H9 (cell line): Measurements from ENCODE around the gene RALGPS2. TPM values are rescaled to one million over a fixed set of nuclear protein-coding genes. Genes with fewer than 3 reads are reported as not detected.

Experiments
- DNase-seq: peaks from one replicate; pipeline ENCODE4 v3.0.0-alpha.2; 2017
- H2AFZ ChIP-seq: one replicate; pipeline ENCODE4 v1.6.1; 2013; ENCODE audit warnings: mild to moderate bottlenecking, low read length, control low read depth, moderate library complexity
- H2AK5ac ChIP-seq: 2 replicates; pipeline ENCODE4 v1.6.1; 2013; ENCODE audit warnings: low read length, control low read depth, mixed read lengths; ENCODE audit not compliant: insufficient read length
- H2BK120ac ChIP-seq: one replicate; pipeline ENCODE4 v1.6.1; 2013; ENCODE audit warnings: low read depth, mild to moderate bottlenecking, low read length, control low read depth, inconsistent platforms; ENCODE audit not compliant: poor library complexity, severe bottlenecking
- H2BK12ac ChIP-seq: 2 replicates; pipeline ENCODE4 v1.6.1; 2013; ENCODE audit warnings: low read length, control low read depth, mixed read lengths, low read depth; ENCODE audit not compliant: insufficient read length
- H2BK15ac ChIP-seq: 2 replicates; pipeline ENCODE4 v1.6.1; 2013; ENCODE audit warnings: low read depth, low read length, control low read depth
- H2BK20ac ChIP-seq: one replicate; pipeline ENCODE4 v1.6.1; 2013; ENCODE audit warnings: low read depth, mild to moderate bottlenecking, low read length, control low read depth, inconsistent platforms; ENCODE audit not compliant: poor library complexity, severe bottlenecking
- H2BK5ac ChIP-seq: 2 replicates; pipeline ENCODE4 v1.6.1; 2013; ENCODE audit warnings: low read length, control low read depth, mixed read lengths; ENCODE audit not compliant: insufficient read length
- H3K14ac ChIP-seq: 2 replicates; pipeline ENCODE4 v1.6.1; 2013; ENCODE audit warnings: low read length, control low read depth; ENCODE audit not compliant: insufficient read depth
- H3K18ac ChIP-seq: 2 replicates; pipeline ENCODE4 v1.6.1; 2013; ENCODE audit warnings: low read depth, mild to moderate bottlenecking, mixed read lengths, low read length, control low read depth; ENCODE audit not compliant: insufficient read length
- H3K23ac ChIP-seq: 2 replicates; pipeline ENCODE4 v1.6.1; 2013; ENCODE audit warnings: low read length, control low read depth, mixed read lengths, low read depth; ENCODE audit not compliant: insufficient read length
- H3K23me2 ChIP-seq: 2 replicates; pipeline ENCODE4 v1.6.1; 2013; ENCODE audit warnings: low read depth, mild to moderate bottlenecking, mixed read lengths, low read length, control low read depth; ENCODE audit not compliant: insufficient read length, poor library complexity, severe bottlenecking
- H3K27ac ChIP-seq: 2 replicates; pipeline ENCODE4 v1.5.1; 2013; ENCODE audit warnings: low read length, control low read depth, mixed read lengths, low read depth; ENCODE audit not compliant: insufficient read length
- H3K27me3 ChIP-seq: 2 replicates; pipeline ENCODE4 v1.6.1; 2013; ENCODE audit warnings: low read length, control low read depth, inconsistent platforms; ENCODE audit not compliant: insufficient read depth
- H3K4ac ChIP-seq: 2 replicates; pipeline ENCODE4 v1.6.1; 2013; ENCODE audit warnings: low read depth, mild to moderate bottlenecking, control low read depth, inconsistent platforms, low read length, moderate library complexity
- H3K4me1 ChIP-seq: 2 replicates; pipeline ENCODE4 v1.6.1; 2013; ENCODE audit warnings: low read length, control low read depth, inconsistent platforms; ENCODE audit not compliant: insufficient read depth
- H3K4me2 ChIP-seq: 2 replicates; pipeline ENCODE4 v1.6.1; 2013; ENCODE audit warnings: low read length, control low read depth, mixed read lengths; ENCODE audit not compliant: insufficient read length, insufficient read depth
- H3K56ac ChIP-seq: 2 replicates; pipeline ENCODE4 v1.6.1; 2013; ENCODE audit warnings: low read depth, mild to moderate bottlenecking, mixed read lengths, low read length, control low read depth; ENCODE audit not compliant: insufficient read length
- H3K79me1 ChIP-seq: 2 replicates; pipeline ENCODE4 v1.6.1; 2013; ENCODE audit warnings: low read depth, mild to moderate bottlenecking, moderate library complexity, low read length, control low read depth, inconsistent platforms; ENCODE audit not compliant: insufficient read depth, poor library complexity, severe bottlenecking
- H3K79me2 ChIP-seq: 2 replicates; pipeline ENCODE4 v1.6.1; 2013; ENCODE audit warnings: low read length, control low read depth, inconsistent platforms; ENCODE audit not compliant: insufficient read depth
- H3K9ac ChIP-seq: 2 replicates; pipeline ENCODE4 v1.6.1; 2013; ENCODE audit warnings: low read length, control low read depth, mixed read lengths; ENCODE audit not compliant: insufficient read length; ENCODE audit errors: extremely low read depth
- H3K9me3 ChIP-seq: one replicate; pipeline ENCODE4 v1.6.1; 2013; ENCODE audit warnings: low read depth, low read length, inconsistent platforms; ENCODE audit not compliant: control insufficient read depth
- H3T11ph ChIP-seq: one replicate; pipeline ENCODE4 v1.6.1; 2013; ENCODE audit warnings: mild to moderate bottlenecking, low read length, control low read depth, inconsistent platforms
- H4K20me1 ChIP-seq: one replicate; pipeline ENCODE4 v1.6.1; 2013; ENCODE audit not compliant: control insufficient read depth, insufficient read length, insufficient read depth
- H4K5ac ChIP-seq: 2 replicates; pipeline ENCODE4 v1.6.1; 2013; ENCODE audit warnings: low read depth, mild to moderate bottlenecking, mixed read lengths, low read length, control low read depth; ENCODE audit not compliant: insufficient read length
- H4K8ac ChIP-seq: replicated peaks from 2 replicates; pipeline ENCODE4 v1.6.1; 2013; ENCODE audit warnings: low read length, control low read depth, mixed read lengths, low read depth; ENCODE audit not compliant: insufficient read length
- H4K91ac ChIP-seq: 2 replicates; pipeline ENCODE4 v1.6.1; 2013; ENCODE audit warnings: low read depth, mild to moderate bottlenecking, moderate library complexity, mixed read lengths, low read length, control low read depth; ENCODE audit not compliant: insufficient read length
- H3K27ac Mint-ChIP-seq, 3 experiments: 2 replicates in 2 of 3; 3 replicates in 1 of 3; pipeline ENCODE4 v1.8.0; 2020 to 2021; ENCODE audit warnings: mixed read lengths in 3 of 3, mild to moderate bottlenecking in 1 of 3, moderate library complexity in 1 of 3
- H3K27me3 Mint-ChIP-seq: 2 replicates; pipeline ENCODE4 v1.8.0; 2021; ENCODE audit warnings: low read depth, mild to moderate bottlenecking, moderate library complexity, mixed read lengths
- H3K36me3 Mint-ChIP-seq, 3 experiments: 2 replicates in 2 of 3; 3 replicates in 1 of 3; pipeline ENCODE4 v1.8.0; 2020 to 2021; ENCODE audit warnings: low read depth in 3 of 3, mixed read lengths in 3 of 3; ENCODE audit not compliant: insufficient read depth in 1 of 3
- H3K4me1 Mint-ChIP-seq, 2 experiments: 2 replicates each; pipeline ENCODE4 v1.8.0; 2020; ENCODE audit warnings: mixed read lengths in 2 of 2
- H3K4me3 Mint-ChIP-seq, 2 experiments: 2 replicates in 1 of 2; 3 replicates in 1 of 2; pipeline ENCODE4 v1.8.0; 2020 to 2021; ENCODE audit warnings: mild to moderate bottlenecking in 2 of 2, mixed read lengths in 2 of 2, moderate library complexity in 1 of 2
- H3K9me3 Mint-ChIP-seq, 2 experiments: 2 replicates in 1 of 2; 3 replicates in 1 of 2; pipeline ENCODE4 v1.8.0; 2020; ENCODE audit warnings: mild to moderate bottlenecking in 2 of 2, mixed read lengths in 2 of 2, moderate library complexity in 1 of 2
- CTCF ChIP-seq: fragments of 200-600 bp; sonication (generic); conservative IDR thresholded peaks from 3 replicates; pipeline ENCODE4 v1.8.0; 2021; ENCODE audit warnings: antibody characterized with exemption, mild to moderate bottlenecking
- WGBS: extraction: QIAGEN DNeasy Blood & Tissue Kit; methylation state at CpG from one replicate; pipeline ENCODE4 v1.1.7; 2013; ENCODE audit warnings: missing lambda C conversion rate, low lambda C conversion rate, mixed read lengths; ENCODE audit not compliant: insufficient read length; ENCODE audit errors: extremely low coverage; 5-methylcytosine and 5-hydroxymethylcytosine counted together
- total RNA-seq: library from RNA; stranded (reverse); gene quantifications from 2 replicates; pipeline ENCODE4 v1.2.1, GENCODE V29; 2021

RALGPS2 gene
- total RNA-seq, 1 experiment from 2014 or later, result 32.6 TPM

- no peaks in the 10 kb centered on the region for H3K9me3 ChIP-seq
- DNase-seq, result no peak
- H2AK5ac ChIP-seq, result no peak overlapping the region
- no peaks in the 10 kb centered on the region for H3K23me2 ChIP-seq
- no peak overlapping the region for H3K4me2 ChIP-seq
- H3K79me2 ChIP-seq, result no peaks in the 10 kb centered on the region
- no peak overlapping the region for H3T11ph ChIP-seq
- no peak overlapping the region for H4K91ac ChIP-seq
- H3K4ac ChIP-seq, result no peak overlapping the region
- H3K56ac ChIP-seq, result no peak overlapping the region
- no peak overlapping the region for H3K18ac ChIP-seq
- H3K9ac ChIP-seq, result no peak overlapping the region
- TF ChIP-seq CTCF, result no peak
- no peak overlapping the region for H2BK120ac ChIP-seq
- no peaks in the 10 kb centered on the region; a peak in 1 of 7 replicates for H3K36me3 Mint-ChIP-seq
- H3K27ac ChIP-seq, result no peak overlapping the region
- H2BK5ac ChIP-seq, result no peak overlapping the region
- H3K4me3 Mint-ChIP-seq, result no peak overlapping the region
- no peaks in the 10 kb centered on the region for H3K27me3 ChIP-seq
- no peak overlapping the region; the same call in 1 of the 2 replicates for H3K14ac ChIP-seq
- H3K23ac ChIP-seq, result no peak overlapping the region
- H2BK12ac ChIP-seq, result no peak overlapping the region
- H3K27me3 Mint-ChIP-seq, result peaks cover 2% of the 10 kb centered on the region
- H3K4me1 ChIP-seq, result no peaks in the 10 kb centered on the region
- H4K5ac ChIP-seq, result no peak overlapping the region
- no peak overlapping the region for H4K8ac ChIP-seq
- H2BK20ac ChIP-seq, result no peak overlapping the region
- H3K4me1 Mint-ChIP-seq, result no peaks in the 10 kb centered on the region
- no peak overlapping the region for H2BK15ac ChIP-seq
- H2AFZ ChIP-seq, result no peak overlapping the region
- H3K9me3 Mint-ChIP-seq, result no peaks in the 10 kb centered on the region; a peak in 2 of 5 replicates
- no peak overlapping the region for H3K27ac Mint-ChIP-seq
- no CpG with 5 or more reads among the region's 23 CpGs for WGBS
- H4K20me1 ChIP-seq, result no peaks in the 10 kb centered on the region
- H3K79me1 ChIP-seq, result no peaks in the 10 kb centered on the region
Observed at GRCh38 chr1:178953538-178954324, 228.7 kb downstream of the RALGPS2 start.
